ENCODE results near the gene PSMA3.

PSMA3 gene

GRCh38 chr14:58305730-58306129, 61.1 kb downstream of the PSMA3 start:
- peaks cover 9% of the 10 kb centered on the region for H3K4me1 ChIP-seq (ENCODE audit: insufficient read depth, low read length, poor library complexity, severe bottlenecking)
- peaks cover 26% of the 10 kb centered on the region for H4K20me1 ChIP-seq (ENCODE audit: insufficient read depth, low read length, poor library complexity, severe bottlenecking)
- H3K27me3 ChIP-seq (ENCODE audit: insufficient read depth, low read length, poor library complexity, severe bottlenecking) = no peaks in the 10 kb centered on the region
- H3K9ac ChIP-seq (ENCODE audit: low read depth, low read length, poor library complexity, severe bottlenecking) = no peak overlapping the region
- no peaks in the 10 kb centered on the region for H3K9me3 ChIP-seq (ENCODE audit: insufficient read depth, low read depth, low read length)
- peaks cover 65% of the 10 kb centered on the region for H3K79me2 ChIP-seq (ENCODE audit: insufficient read depth, low read length)
- H3K4me2 ChIP-seq (ENCODE audit: low read depth, low read length, poor library complexity, severe bottlenecking) = no peak overlapping the region
- TF ChIP-seq CTCF (conservative IDR thresholded peaks at IDR 0.05; ENCODE audit: low read length) (no peak), EZH2phosphoT487 (IDR thresholded peaks at IDR 0.05; ENCODE audit: borderline replicate concordance) (no peak)
- H2AFZ ChIP-seq (ENCODE audit: low read length) = no peak overlapping the region
- no peak overlapping the region for H3K4me3 ChIP-seq (ENCODE audit: low read length, poor library complexity, severe bottlenecking)
- peaks cover 50% of the 10 kb centered on the region for H3K36me3 ChIP-seq (ENCODE audit: insufficient read depth, low read length)
- no peaks in the 10 kb centered on the region for H3F3A ChIP-seq (ENCODE audit: low read depth)
- no peaks in the 10 kb centered on the region for H3K9me2 ChIP-seq (replicated peaks; ENCODE audit: low read depth, low read length)

- Histone ChIP-seq H3K9me3 (ENCODE audit: insufficient read depth, low read depth, low read length) (no peaks in the 10 kb centered on the region), H4K20me1 (ENCODE audit: insufficient read depth, low read length, poor library complexity, severe bottlenecking) (peaks cover 19% of the 10 kb centered on the region), H3K4me1 (ENCODE audit: insufficient read depth, low read length, poor library complexity, severe bottlenecking) (no peaks in the 10 kb centered on the region), H3F3A (ENCODE audit: low read depth) (no peaks in the 10 kb centered on the region), H3K79me2 (ENCODE audit: insufficient read depth, low read length) (peaks cover 49% of the 10 kb centered on the region; the same call in 1 of the 2 replicates), H3K9ac (ENCODE audit: low read depth, low read length, poor library complexity, severe bottlenecking) (no peak overlapping the region), H3K4me2 (ENCODE audit: low read depth, low read length, poor library complexity, severe bottlenecking) (no peak overlapping the region), H3K27me3 (ENCODE audit: insufficient read depth, low read length, poor library complexity, severe bottlenecking) (no peaks in the 10 kb centered on the region), H3K4me3 (ENCODE audit: low read length, poor library complexity, severe bottlenecking) (no peak overlapping the region), H2AFZ (ENCODE audit: low read length) (no peak overlapping the region), H3K9me2 (replicated peaks; ENCODE audit: low read depth, low read length) (no peaks in the 10 kb centered on the region), H3K36me3 (ENCODE audit: insufficient read depth, low read length) (peaks cover 44% of the 10 kb centered on the region)
- TF ChIP-seq EZH2phosphoT487 (IDR thresholded peaks at IDR 0.05; ENCODE audit: borderline replicate concordance) = no peak
- TF ChIP-seq CTCF (conservative IDR thresholded peaks at IDR 0.05; ENCODE audit: low read length) = no peak
These were observed 63.1 kb downstream of the PSMA3 start for GRCh38 chr14:58307597-58308316.

GRCh38 chr14:58309086-58309485, 64.4 kb downstream of the PSMA3 start:
- H3K4me1 ChIP-seq (ENCODE audit: insufficient read depth, low read length, poor library complexity, severe bottlenecking) = no peaks in the 10 kb centered on the region
- H2AFZ ChIP-seq (ENCODE audit: low read length) = no peak overlapping the region
- no peak overlapping the region for H3K4me3 ChIP-seq (ENCODE audit: low read length, poor library complexity, severe bottlenecking)
- no peaks in the 10 kb centered on the region for H3F3A ChIP-seq (ENCODE audit: low read depth)
- H4K20me1 ChIP-seq (ENCODE audit: insufficient read depth, low read length, poor library complexity, severe bottlenecking) = peaks cover 16% of the 10 kb centered on the region
- no peak overlapping the region for H3K4me2 ChIP-seq (ENCODE audit: low read depth, low read length, poor library complexity, severe bottlenecking)
- H3K9me2 ChIP-seq (replicated peaks; ENCODE audit: low read depth, low read length) = no peaks in the 10 kb centered on the region
- H3K36me3 ChIP-seq (ENCODE audit: insufficient read depth, low read length) = peaks cover 42% of the 10 kb centered on the region
- H3K27me3 ChIP-seq (ENCODE audit: insufficient read depth, low read length, poor library complexity, severe bottlenecking) = no peaks in the 10 kb centered on the region
- H3K79me2 ChIP-seq (ENCODE audit: insufficient read depth, low read length) = peaks cover 38% of the 10 kb centered on the region; the same call in 1 of the 2 replicates
- H3K9me3 ChIP-seq (ENCODE audit: insufficient read depth, low read depth, low read length) = no peaks in the 10 kb centered on the region
- TF ChIP-seq CTCF (conservative IDR thresholded peaks at IDR 0.05; ENCODE audit: low read length) = no peak
- no peak overlapping the region for H3K9ac ChIP-seq (ENCODE audit: low read depth, low read length, poor library complexity, severe bottlenecking)

Data from Loucy (cell line).